HG02588 (cell line): Measurements from ENCODE around the gene PGAP1.

Experiments used
- ATAC-seq: cut with Tn5 transposase; IDR thresholded peaks from one replicate; pipeline ENCODE4 v1.9.1; 2021; ENCODE audit warnings: mild to moderate bottlenecking, moderate library complexity; ENCODE audit not compliant: unreplicated experiment

Gene PGAP1

DNA sequence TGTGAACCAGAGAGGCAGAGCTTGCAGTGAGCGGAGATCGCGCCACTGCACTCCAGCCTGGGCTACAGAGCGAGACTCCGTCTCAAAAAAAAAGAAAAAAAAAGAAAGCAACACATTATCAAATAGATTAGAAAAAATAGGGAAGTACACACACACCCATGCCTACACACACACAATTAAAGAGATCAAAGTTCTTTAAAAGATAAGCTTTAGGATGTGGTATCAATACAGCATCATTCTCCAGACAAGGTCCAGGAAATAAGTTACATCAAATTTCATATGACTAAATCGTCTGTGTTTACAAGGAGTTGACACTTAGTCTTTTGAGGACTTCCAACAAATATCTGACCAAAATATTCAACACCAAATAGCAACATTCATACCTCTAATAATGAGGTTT lies 25.7 kb downstream of the PGAP1 start:
- no peak for ATAC-seq

DNA sequence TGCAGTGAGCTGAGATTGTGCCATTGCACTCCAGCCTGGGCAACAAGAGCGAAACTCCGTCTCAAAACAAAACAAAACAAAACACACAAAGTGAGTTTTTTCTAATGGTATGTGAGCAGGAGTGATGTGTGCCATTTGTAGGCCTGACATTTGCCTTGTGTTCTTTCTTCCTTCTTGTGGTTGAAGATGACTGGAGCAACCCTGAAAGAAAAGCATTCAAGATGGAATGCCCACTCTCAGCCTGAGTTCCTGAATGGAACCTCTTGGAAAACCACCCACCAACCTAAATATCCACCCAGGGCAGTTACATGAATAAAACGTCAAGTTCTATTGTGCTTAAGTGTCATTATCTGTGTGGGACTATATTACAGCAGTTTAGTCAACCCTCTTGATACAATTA lies 26.5 kb downstream of the PGAP1 start:
- no peak for ATAC-seq

DNA sequence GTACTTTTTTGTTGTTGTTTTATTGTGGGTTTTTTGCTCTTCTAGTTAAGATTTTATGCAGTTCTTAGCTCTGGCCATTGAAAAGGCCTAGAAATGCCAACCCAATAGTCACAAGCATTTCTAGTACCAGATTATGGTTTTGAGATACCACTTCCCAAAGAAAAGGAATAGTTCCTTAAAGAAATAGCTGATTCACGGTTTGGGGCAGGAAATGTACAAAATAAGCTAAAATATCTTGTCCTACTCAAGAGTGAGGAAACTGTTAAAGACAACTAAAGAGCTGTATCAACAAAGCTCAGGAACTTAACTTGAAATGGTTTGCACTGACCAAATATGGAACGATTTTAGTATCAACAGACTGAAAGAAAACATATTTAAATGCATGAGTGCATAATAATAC lies 35.4 kb downstream of the PGAP1 start:
- ATAC-seq = no peak

DNA sequence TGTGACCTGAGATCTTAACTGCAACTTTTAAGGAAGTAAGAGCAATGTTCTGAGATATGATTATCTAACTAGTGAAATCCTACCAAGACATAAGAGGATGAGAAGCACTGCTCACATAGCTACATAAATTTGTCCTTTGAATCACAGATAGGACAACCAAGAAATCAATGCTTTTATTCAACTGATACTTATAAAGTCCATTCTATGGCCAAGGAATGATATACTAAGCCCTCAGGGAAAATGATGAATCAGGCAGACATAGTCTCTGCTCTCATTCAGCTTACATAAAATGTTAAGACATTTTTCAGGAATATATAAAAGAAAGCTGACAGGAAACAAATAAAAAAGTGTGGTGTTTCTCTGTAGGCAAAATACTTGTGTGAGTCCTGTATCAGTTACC lies 39.1 kb downstream of the PGAP1 start:
- ATAC-seq = no peak

DNA sequence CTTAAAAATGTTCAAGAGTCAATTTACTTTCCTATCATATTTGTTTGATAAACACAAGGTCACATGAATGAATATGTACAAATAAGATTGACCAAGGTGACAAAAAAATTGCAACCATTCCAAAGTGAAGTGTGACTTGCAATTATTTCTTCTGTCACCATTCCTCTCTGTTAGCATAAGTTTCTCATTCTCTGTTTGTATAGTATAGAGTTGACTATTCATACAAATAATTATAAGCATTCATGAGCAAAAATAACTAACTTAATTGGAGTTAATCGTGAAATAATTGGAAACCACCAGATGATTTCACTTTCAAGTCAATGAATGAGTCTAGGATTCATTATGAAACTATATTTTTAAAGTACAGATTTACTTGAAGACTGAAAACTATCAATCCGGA lies 42.1 kb downstream of the PGAP1 start:
- no peak for ATAC-seq

GRCh38 chr2:196876364-196876763 lies 50.1 kb downstream of the PGAP1 start:
- ATAC-seq = no peak

DNA sequence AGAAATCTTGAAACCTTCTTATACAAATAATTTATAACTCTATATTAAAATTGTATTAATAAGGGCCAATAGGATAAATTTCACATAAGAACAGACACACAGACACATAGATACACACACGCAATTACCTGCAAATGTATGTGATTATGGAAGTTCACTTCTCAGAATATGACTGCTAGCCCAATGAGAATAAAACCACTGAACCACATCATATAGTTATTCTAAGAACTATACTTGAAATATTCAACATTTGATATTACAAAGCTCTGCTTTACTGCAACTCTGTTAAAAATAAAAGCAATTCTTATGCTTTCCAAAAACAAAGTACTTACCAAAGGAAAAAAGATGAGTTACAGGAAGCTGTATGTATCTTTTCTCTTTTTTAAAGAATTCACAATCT lies 51.1 kb downstream of the PGAP1 start:
- no peak for ATAC-seq

DNA sequence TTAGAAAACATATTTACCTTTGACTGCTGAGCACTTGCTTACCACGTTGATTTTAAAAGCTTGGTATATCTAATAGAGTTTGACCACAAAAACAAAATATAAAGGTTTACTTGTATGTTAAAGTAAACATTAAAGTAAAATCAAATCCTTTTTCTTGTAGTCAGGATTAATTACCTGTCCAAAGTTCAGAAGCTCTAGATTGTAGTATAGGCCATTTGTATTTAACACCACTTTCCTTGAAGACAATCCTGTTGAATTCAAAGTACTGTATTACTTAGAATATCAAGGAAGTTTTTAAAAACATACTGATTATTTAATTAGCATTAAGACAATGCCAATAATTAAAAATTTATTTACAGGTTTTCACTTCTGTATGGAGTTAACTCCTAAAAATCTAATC lies 53.0 kb downstream of the PGAP1 start:
- no peak for ATAC-seq

DNA sequence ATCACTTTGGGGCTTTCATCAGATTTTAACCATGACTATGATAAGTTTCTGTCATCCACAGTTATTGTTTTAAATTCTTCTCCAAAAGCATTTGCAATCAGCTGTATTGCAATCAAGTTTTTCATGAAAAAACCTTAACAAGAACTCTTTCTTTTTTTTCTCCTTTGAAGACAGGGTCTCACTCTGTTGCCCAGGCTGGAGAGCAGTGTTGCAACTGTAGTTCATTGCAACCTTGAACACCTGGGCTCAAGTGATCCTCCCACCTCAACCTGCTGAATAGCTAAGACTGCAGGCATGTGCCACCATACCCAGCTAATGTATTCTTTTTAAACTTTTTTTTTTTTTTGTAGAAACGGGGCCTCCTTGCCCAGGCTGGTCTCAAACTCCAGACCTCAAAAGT lies 71.9 kb downstream of the PGAP1 start:
- no peak for ATAC-seq

DNA sequence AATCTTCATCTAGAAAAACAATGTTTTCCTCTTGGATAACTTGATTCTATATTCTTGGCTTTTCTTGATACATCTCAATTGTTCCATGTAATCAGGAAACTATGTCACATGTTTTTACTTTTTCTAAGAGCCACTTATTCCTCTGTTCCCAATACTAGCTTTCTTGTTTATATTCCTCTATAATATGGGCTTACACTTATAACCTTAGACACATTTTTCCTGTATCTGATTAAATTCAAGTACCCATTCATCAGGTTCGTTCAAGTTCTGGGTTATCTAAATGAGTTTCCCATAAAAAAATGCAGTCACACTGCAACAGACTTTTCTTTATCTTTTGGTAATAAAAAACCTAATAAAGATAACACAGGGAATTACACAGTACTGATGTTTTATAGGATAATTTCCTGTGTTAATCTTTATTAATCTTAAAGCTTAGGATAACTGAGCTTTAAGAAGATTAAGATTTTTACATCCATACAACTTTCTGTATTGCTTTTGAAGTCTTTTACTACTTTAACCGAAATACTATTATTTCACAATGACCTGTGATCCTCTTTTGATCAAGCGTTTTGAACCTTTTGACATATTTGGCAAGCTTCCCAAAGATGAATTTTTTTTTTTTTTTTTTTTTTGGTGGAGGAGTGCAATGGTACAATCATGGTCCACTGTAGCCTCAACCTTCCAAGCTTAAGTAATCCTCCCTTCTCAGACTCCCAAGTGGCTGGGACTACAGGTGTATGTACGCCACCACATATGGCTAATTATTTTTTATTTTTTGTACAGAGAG lies 73.0 kb downstream of the PGAP1 start:
- no peak for ATAC-seq

GRCh38 chr2:196851088-196851487 lies 75.4 kb downstream of the PGAP1 start:
- ATAC-seq = no peak

DNA sequence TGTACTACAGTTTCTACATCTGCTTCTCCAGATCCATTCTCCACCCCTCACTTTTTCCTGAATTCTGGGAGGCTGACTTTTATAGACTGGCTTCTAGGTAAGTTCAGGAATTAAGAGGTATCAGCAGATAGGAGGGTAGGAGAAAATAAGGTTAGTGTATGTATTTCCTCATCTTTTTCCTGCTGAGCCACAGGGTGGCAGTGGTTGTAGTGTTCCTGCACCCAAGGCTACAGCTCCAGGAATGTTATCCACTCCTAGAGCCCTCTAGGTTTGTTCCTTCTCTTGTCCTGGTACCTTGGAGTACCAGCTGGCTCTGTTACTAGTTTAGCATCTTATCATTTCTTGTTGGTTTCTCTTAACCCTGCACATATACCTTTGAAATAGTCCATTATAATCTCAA lies 76.6 kb downstream of the PGAP1 start:
- no peak for ATAC-seq

GRCh38 chr2:196846295-196846694 lies 80.2 kb downstream of the PGAP1 start:
- no peak for ATAC-seq

- ATAC-seq = no peak
Observed at GRCh38 chr2:196845371-196845770, 81.1 kb downstream of the PGAP1 start.

- ATAC-seq = no peak
Observed at GRCh38 chr2:196840171-196840570, 86.3 kb downstream of the PGAP1 start.

- no peak for ATAC-seq
Observed at GRCh38 chr2:196839574-196839973, 86.9 kb downstream of the PGAP1 start.

DNA sequence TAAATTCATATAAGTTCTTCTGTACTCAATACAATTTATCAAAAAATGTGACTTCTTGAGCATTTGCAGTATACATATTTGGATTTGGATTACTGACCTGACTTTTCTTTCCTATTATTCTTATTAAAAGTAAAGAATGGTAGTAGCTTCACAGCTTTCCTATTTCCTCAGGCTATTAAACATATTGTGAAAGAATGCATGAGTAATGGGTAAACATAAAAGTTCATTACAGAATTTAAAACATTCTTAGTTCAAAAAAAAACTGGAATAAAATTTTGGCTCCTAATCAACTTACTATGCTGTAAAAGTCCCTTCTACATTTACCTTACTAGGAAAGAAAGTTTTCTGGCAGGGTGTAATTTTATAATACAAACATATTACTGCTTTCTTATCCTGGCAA lies 90.1 kb downstream of the PGAP1 start:
- no peak for ATAC-seq

DNA sequence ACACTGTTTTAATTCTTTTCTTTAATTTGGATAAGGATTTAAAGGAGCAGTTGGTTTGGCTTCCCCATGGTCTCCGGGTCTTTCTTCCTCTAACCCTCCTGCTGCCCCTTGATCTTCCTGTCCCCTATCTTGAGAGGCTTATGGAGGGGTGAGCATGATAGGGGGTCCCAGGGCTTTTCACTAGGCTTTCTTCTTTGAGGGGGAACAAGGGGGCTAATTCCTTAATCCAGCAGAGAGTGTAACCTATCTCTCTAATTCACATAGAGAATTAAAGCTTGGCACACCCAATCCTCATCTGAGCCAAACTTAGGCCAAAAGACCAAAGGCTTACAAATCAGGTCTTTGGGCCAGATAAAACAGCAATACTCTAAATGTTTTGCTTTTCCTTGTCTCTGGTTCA lies 95.8 kb downstream of the PGAP1 start:
- ATAC-seq = no peak

- no peak for ATAC-seq
Observed at GRCh38 chr2:196827356-196827755, 99.2 kb downstream of the PGAP1 start.

DNA sequence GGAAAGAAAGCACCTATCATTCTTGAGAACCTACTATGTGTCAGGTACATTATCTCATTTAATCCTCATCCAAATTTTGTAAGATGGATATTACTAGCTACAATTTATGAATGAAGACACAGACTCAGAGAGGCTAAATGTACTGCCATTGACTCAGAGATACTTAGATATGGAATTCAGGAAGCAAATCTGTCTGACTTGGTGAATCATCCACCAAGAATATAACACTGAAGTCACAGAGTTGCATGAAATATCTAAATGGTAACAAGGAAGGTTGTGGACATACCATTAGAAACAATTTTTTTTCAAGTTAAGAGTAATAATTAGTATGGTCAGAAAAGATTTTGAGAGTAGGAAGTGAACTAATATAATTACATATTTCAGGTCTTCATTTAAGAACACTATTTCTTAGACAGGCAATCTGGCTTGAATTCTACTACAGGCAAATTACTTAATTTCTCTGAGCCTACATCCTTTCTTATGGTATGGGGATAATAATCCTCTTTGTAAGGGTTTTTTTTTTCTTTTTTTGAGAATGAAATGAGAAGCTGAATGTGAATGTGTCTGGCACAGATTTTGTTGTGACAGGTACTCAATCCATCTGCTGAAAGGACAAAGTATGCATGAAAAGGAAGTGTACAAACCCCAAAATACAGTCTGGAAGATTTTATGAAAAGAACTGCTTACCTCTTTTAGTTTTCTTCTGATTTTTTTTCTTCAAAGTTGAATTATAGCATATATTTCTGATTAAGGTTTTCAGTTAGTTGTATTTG lies 102.6 kb downstream of the PGAP1 start:
- ATAC-seq = no peak

GRCh38 chr2:196821195-196821594 lies 105.3 kb downstream of the PGAP1 start:
- no peak for ATAC-seq

- no peak for ATAC-seq
Observed at GRCh38 chr2:196809260-196809659, 117.2 kb downstream of the PGAP1 start, which contains the start of gene C2orf66. TSS of gene C2orf66 (minus strand) at chr2:196809355. CDS start at chr2:196809336, 19 bp downstream.
